Liver (tissue), 9 donors: ENCODE data around the gene PHF20. TPM values are rescaled to one million over a fixed set of nuclear protein-coding genes. Genes with fewer than 3 reads are reported as not detected.

ENCODE experiments used
- DNase-seq: peaks from one replicate; pipeline ENCODE4 v3.0.0-alpha.2; 2017; ENCODE audit warnings: low spot score
- H3K27ac ChIP-seq, 2 donors: one replicate each; pipeline ENCODE4 v1.7.0; 2013; ENCODE audit warnings: inconsistent platforms in 2 of 2, low read length in 2 of 2, control low read depth in 1 of 2, low read depth in 1 of 2, mild to moderate bottlenecking in 1 of 2
- H3K27me3 ChIP-seq, 4 donors: one replicate each; pipeline versions ENCODE4 v1.6.1 to v1.7.0; 2013; ENCODE audit warnings: low read length in 3 of 4, inconsistent platforms in 1 of 4, mild to moderate bottlenecking in 1 of 4, moderate library complexity in 1 of 4; ENCODE audit not compliant: control insufficient read depth in 4 of 4, insufficient read depth in 4 of 4
- H3K36me3 ChIP-seq, 4 donors: one replicate each; pipeline versions ENCODE4 v1.6.1 to v1.7.0; 2013; ENCODE audit warnings: low read length in 3 of 4, mild to moderate bottlenecking in 3 of 4, low read depth in 1 of 4, moderate library complexity in 1 of 4; ENCODE audit not compliant: control insufficient read depth in 4 of 4, insufficient read depth in 3 of 4
- H3K4me1 ChIP-seq, 4 donors: one replicate each; pipeline versions ENCODE4 v1.6.1 to v1.7.0; 2013; ENCODE audit warnings: low read length in 3 of 4, mild to moderate bottlenecking in 3 of 4, moderate library complexity in 1 of 4; ENCODE audit not compliant: control insufficient read depth in 4 of 4, insufficient read depth in 4 of 4
- H3K4me3 ChIP-seq, 3 donors: one replicate each; pipeline versions ENCODE4 v1.6.1 to v1.7.0; 2013; ENCODE audit warnings: low read length in 3 of 3, control low read depth in 1 of 3, low read depth in 1 of 3, mild to moderate bottlenecking in 1 of 3
- H3K9ac ChIP-seq, 2 donors: one replicate each; pipeline ENCODE4 v1.7.0; 2013; ENCODE audit warnings: low read length in 2 of 2, mild to moderate bottlenecking in 2 of 2, moderate library complexity in 2 of 2, control low read depth in 1 of 2, low read depth in 1 of 2
- H3K9me3 ChIP-seq, 4 donors: one replicate each; pipeline versions ENCODE4 v1.6.1 to v1.7.0; 2013; ENCODE audit warnings: low read length in 3 of 4; ENCODE audit not compliant: control insufficient read depth in 4 of 4
- ATF3 ChIP-seq: IDR thresholded peaks from 2 replicates; pipeline ENCODE4 v1.6.1; 2016; ENCODE audit warnings: antibody characterized with exemption
- CTCF ChIP-seq: fragments of 150-350 bp; IDR thresholded peaks from 2 replicates; pipeline ENCODE4 v1.5.1; 2017; ENCODE audit warnings: improper control_type of control experiment, low read depth, low read length; ENCODE audit not compliant: missing input control
- EGR1 ChIP-seq, 2 donors: IDR thresholded peaks; 2 replicates each; pipeline ENCODE4 v1.6.1; 2016 to 2018; ENCODE audit warnings: antibody characterized with exemption in 2 of 2, low read depth in 2 of 2
- FOXA1 ChIP-seq: IDR thresholded peaks from 2 replicates; pipeline ENCODE4 v1.6.1; 2016; ENCODE audit warnings: antibody characterized with exemption
- FOXA2 ChIP-seq: IDR thresholded peaks from 2 replicates; pipeline ENCODE4 v1.6.1; 2016; ENCODE audit warnings: antibody characterized with exemption
- GABPA ChIP-seq, 2 donors: IDR thresholded peaks in 1 of 2; conservative IDR thresholded peaks in 1 of 2; 2 replicates each; pipeline ENCODE4 v1.6.1; 2016; ENCODE audit warnings: antibody characterized with exemption in 2 of 2, mild to moderate bottlenecking in 1 of 2, moderate library complexity in 1 of 2
- HNF4A ChIP-seq, 2 donors: conservative IDR thresholded peaks; 2 replicates each; pipeline ENCODE4 v1.6.1; 2016; ENCODE audit warnings: antibody characterized with exemption in 2 of 2, mild to moderate bottlenecking in 2 of 2
- HNF4G ChIP-seq: IDR thresholded peaks from 2 replicates; pipeline ENCODE4 v1.6.1; 2016; ENCODE audit warnings: antibody characterized with exemption
- JUND ChIP-seq, 2 donors: IDR thresholded peaks; 2 replicates each; pipeline ENCODE4 v1.6.1; 2016; ENCODE audit warnings: antibody characterized with exemption in 2 of 2
- MAX ChIP-seq: IDR thresholded peaks from 2 replicates; pipeline ENCODE4 v1.6.1; 2016; ENCODE audit warnings: antibody characterized with exemption
- NR2F2 ChIP-seq: IDR thresholded peaks from 2 replicates; pipeline ENCODE4 v1.6.1; 2016; ENCODE audit warnings: antibody characterized with exemption
- RAD21 ChIP-seq, 2 donors: IDR thresholded peaks; 2 replicates each; pipeline ENCODE4 v1.6.1; 2016; ENCODE audit warnings: antibody characterized with exemption in 2 of 2, mild to moderate bottlenecking in 2 of 2
- REST ChIP-seq: IDR thresholded peaks from 2 replicates; pipeline ENCODE4 v1.6.1; 2016; ENCODE audit warnings: antibody characterized with exemption, mild to moderate bottlenecking
- RXRA ChIP-seq, 2 donors: IDR thresholded peaks; 2 replicates each; pipeline ENCODE4 v1.6.1; 2017 to 2018; ENCODE audit warnings: antibody characterized with exemption in 2 of 2, mild to moderate bottlenecking in 1 of 2
- SP1 ChIP-seq: IDR thresholded peaks from 2 replicates; pipeline ENCODE4 v1.6.1; 2018; ENCODE audit warnings: antibody characterized with exemption, mild to moderate bottlenecking
- TAF1 ChIP-seq: conservative IDR thresholded peaks from 2 replicates; pipeline ENCODE4 v1.6.1; 2016; ENCODE audit warnings: antibody characterized with exemption, mild to moderate bottlenecking
- YY1 ChIP-seq: IDR thresholded peaks from 2 replicates; pipeline ENCODE4 v1.6.1; 2016; ENCODE audit warnings: antibody characterized with exemption, mild to moderate bottlenecking
- ZBTB33 ChIP-seq: IDR thresholded peaks from 2 replicates; pipeline ENCODE4 v1.6.1; 2016; ENCODE audit warnings: antibody characterized with exemption
- WGBS: extraction: QIAGEN DNeasy Blood & Tissue Kit; methylation state at CpG from one replicate; pipeline ENCODE4 v1.1.7; 2013; 5-methylcytosine and 5-hydroxymethylcytosine counted together
- polyA plus RNA-seq, 2 donors: library from polyadenylated mRNA; stranded (reverse) in 1 of 2; unstranded in 1 of 2; fragments of 200-250 nt in 1 of 2; fragments of >200 nt in 1 of 2; fragmentation: Nextera tagmentation in 1 of 2; extraction: Ambion mirVana in 1 of 2; gene quantifications; one replicate each; pipeline versions ENCODE4 v1.2.1 to v1.2.3, GENCODE V29; 2013 to 2015
- total RNA-seq, 2 donors: library from RNA; depleted of rRNA; stranded (reverse); fragments of >200 nt; gene quantifications; one replicate each; pipeline ENCODE4 v1.2.3, GENCODE V29; 2014
- donor health status: healthy.
- donor health status: healthy.
- donor health status: healthy.
- donor health status: healthy.
- donor health status: healthy.

The PHF20 gene
- total and polyA plus RNA-seq, 4 donors: 5.1 to 11.7 (median 10.3) TPM

- Histone ChIP-seq H3K4me1 (peaks cover 0 to 3% (median 1%) of the 10 kb centered on the region in 4 donors), H3K27me3 (no peaks in the 10 kb centered on the region)
- no peak for TF ChIP-seq FOXA2
- no peak for TF ChIP-seq JUND (IDR thresholded peaks at IDR 0.05)
- no peak for TF ChIP-seq YY1
- no peak for TF ChIP-seq RAD21 (IDR thresholded peaks at IDR 0.05)
- TF ChIP-seq ATF3: no peak
- no peak for TF ChIP-seq TAF1
- TF ChIP-seq EGR1 (IDR thresholded peaks at IDR 0.05; ENCODE audit: low read depth in 2 of 2): no peak
- no peak for TF ChIP-seq SP1
- no peak for TF ChIP-seq MAX
- TF ChIP-seq RXRA (IDR thresholded peaks at IDR 0.05): no peak
- no peak for TF ChIP-seq HNF4G
- no peak for TF ChIP-seq CTCF
- TF ChIP-seq ZBTB33: no peak
- TF ChIP-seq HNF4A (conservative IDR thresholded peaks at IDR 0.05): no peak
- TF ChIP-seq REST: no peak
- no peak for TF ChIP-seq NR2F2
- TF ChIP-seq GABPA (IDR thresholded peaks at IDR 0.05 in 1 of 2, conservative IDR thresholded peaks at IDR 0.05 in 1 of 2): no peak
- TF ChIP-seq FOXA1: no peak
These were observed 58.4 kb downstream of the PHF20 start for GRCh38 chr20:35830264-35830663.

GRCh38 chr20:35831029-35831428 is 59.2 kb downstream of the PHF20 start:
- TF ChIP-seq GABPA (IDR thresholded peaks at IDR 0.05 in 1 of 2, conservative IDR thresholded peaks at IDR 0.05 in 1 of 2) (no peak), FOXA1 (no peak), ATF3 (no peak), FOXA2 (no peak), RXRA (IDR thresholded peaks at IDR 0.05) (no peak), JUND (IDR thresholded peaks at IDR 0.05) (no peak), TAF1 (no peak), YY1 (no peak), SP1 (no peak), EGR1 (IDR thresholded peaks at IDR 0.05; ENCODE audit: low read depth in 2 of 2) (no peak)
- no peak for DNase-seq
- no peaks in the 10 kb centered on the region for H3K27me3 ChIP-seq
- 90% methylated on average over 1 of the region's 1 CpG for whole genome bisulfite sequencing
- no peak overlapping the region for H3K9ac ChIP-seq
- H3K9me3 ChIP-seq: no peaks in the 10 kb centered on the region
- H3K36me3 ChIP-seq: no peaks in the 10 kb centered on the region
- peaks cover 0 to 3% (median 1%) of the 10 kb centered on the region in 4 donors for H3K4me1 ChIP-seq
- no peak overlapping the region for H3K4me3 ChIP-seq
- no peak overlapping the region for H3K27ac ChIP-seq

More at GRCh38 chr20:35830264-35830663, 58.4 kb downstream of the PHF20 start:
- no peak overlapping the region for H3K9ac ChIP-seq
- DNase-seq: no peak
- no peaks in the 10 kb centered on the region for H3K9me3 ChIP-seq
- no peak overlapping the region for H3K4me3 ChIP-seq
- no peak overlapping the region for H3K27ac ChIP-seq
- no peaks in the 10 kb centered on the region for H3K36me3 ChIP-seq
